Endothelial cell of umbilical vein (primary cell): ENCODE measurements around the gene C14orf93.

Source experiments
- POLR2A ChIP-seq: IDR thresholded peaks from 2 replicates; pipeline ENCODE4 v1.6.1; 2012; ENCODE audit warnings: low read depth, mild to moderate bottlenecking, control low read depth, low read length
- POLR2AphosphoS5 ChIP-seq: IDR thresholded peaks from 2 replicates; pipeline ENCODE4 v1.6.1; 2012; ENCODE audit warnings: low read depth, mild to moderate bottlenecking, control low read depth, low read length, moderate library complexity; ENCODE audit not compliant: insufficient read depth
- TF ChIP-seq, protein P1 (sequence below), 2 donors: IDR thresholded peaks; 1 replicate in 1 of 2; 2 replicates in 1 of 2; pipeline ENCODE4 v1.5.1; 2011; ENCODE audit warnings: low read length in 2 of 2, mild to moderate bottlenecking in 2 of 2, moderate library complexity in 2 of 2, control low read depth in 1 of 2, inconsistent platforms in 1 of 2, low read depth in 1 of 2; ENCODE audit not compliant: insufficient read depth in 1 of 2; ENCODE audit errors: extremely low read depth in 1 of 2

DNA sequence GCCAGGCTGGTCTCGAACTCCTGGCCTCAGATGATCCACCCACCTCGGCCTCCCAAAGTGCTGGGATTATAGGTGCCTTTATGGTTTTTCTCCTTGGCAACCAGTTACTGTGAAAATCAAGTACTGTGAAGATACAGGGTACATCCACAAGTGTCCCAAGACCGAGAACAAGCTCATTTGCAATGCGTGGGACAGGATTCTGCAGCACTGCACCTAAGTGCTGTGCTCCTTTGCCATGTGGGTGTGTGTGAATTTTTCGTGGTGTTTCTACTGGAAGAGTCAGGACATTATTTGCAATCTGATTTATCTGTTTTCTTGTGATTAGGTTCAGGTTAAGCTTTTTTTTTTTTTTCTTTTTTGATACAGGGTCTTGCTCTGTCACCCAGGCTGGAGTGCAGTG is 7.1 kb upstream of the C14orf93 start:
- TF ChIP-seq, protein P1, sequence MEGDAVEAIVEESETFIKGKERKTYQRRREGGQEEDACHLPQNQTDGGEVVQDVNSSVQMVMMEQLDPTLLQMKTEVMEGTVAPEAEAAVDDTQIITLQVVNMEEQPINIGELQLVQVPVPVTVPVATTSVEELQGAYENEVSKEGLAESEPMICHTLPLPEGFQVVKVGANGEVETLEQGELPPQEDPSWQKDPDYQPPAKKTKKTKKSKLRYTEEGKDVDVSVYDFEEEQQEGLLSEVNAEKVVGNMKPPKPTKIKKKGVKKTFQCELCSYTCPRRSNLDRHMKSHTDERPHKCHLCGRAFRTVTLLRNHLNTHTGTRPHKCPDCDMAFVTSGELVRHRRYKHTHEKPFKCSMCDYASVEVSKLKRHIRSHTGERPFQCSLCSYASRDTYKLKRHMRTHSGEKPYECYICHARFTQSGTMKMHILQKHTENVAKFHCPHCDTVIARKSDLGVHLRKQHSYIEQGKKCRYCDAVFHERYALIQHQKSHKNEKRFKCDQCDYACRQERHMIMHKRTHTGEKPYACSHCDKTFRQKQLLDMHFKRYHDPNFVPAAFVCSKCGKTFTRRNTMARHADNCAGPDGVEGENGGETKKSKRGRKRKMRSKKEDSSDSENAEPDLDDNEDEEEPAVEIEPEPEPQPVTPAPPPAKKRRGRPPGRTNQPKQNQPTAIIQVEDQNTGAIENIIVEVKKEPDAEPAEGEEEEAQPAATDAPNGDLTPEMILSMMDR (IDR thresholded peaks at IDR 0.05; ENCODE audit: extremely low read depth in 1 of 2, insufficient read depth in 1 of 2, low read depth in 1 of 2, low read length in 2 of 2), result no peak
- no peak for TF ChIP-seq POLR2A
- TF ChIP-seq POLR2AphosphoS5, result no peak
